GM23338 (cell line): ENCODE data around the gene SPATS2. TPM values are rescaled to one million over a fixed set of nuclear protein-coding genes. Genes with fewer than 3 reads are reported as not detected.

Experiments
- ATAC-seq: fragments of 200-7000 bp; cut with Tn5 transposase; 3 replicates; pipeline ENCODE4 v1.9.1; 2020
- DNase-seq: peaks from one replicate; pipeline ENCODE4 v3.0.0-alpha.2; 2015; ENCODE audit warnings: low spot score
- H2AFZ ChIP-seq: fragments of 200-600 bp; sonication (generic); 2 replicates; pipeline ENCODE4 v1.8.0; 2016; ENCODE audit warnings: antibody characterized with exemption, mild to moderate bottlenecking, moderate library complexity
- H3F3A ChIP-seq: fragments of 200-600 bp; sonication (generic); replicated peaks from 2 replicates; pipeline ENCODE4 v1.8.0; 2017; ENCODE audit warnings: antibody characterized with exemption, mixed run types, low read depth
- H3K27ac ChIP-seq: fragments of 200-600 bp; sonication (generic); 2 replicates; pipeline ENCODE4 v1.6.1; 2016; ENCODE audit warnings: low read depth
- H3K27me3 ChIP-seq: fragments of 200-600 bp; sonication (generic); 2 replicates; pipeline ENCODE4 v1.8.0; 2016; ENCODE audit warnings: mild to moderate bottlenecking, mixed run types, moderate library complexity; ENCODE audit not compliant: insufficient read depth
- H3K36me3 ChIP-seq: fragments of 200-600 bp; sonication (generic); 2 replicates; pipeline ENCODE4 v1.8.0; 2016; ENCODE audit warnings: mild to moderate bottlenecking; ENCODE audit not compliant: insufficient read depth
- H3K4me1 ChIP-seq: fragments of 200-600 bp; sonication (generic); 2 replicates; pipeline ENCODE4 v1.8.0; 2016; ENCODE audit warnings: mild to moderate bottlenecking, moderate library complexity; ENCODE audit not compliant: insufficient read depth
- H3K4me2 ChIP-seq: fragments of 200-600 bp; sonication (generic); 2 replicates; pipeline ENCODE4 v1.7.1; 2017; ENCODE audit warnings: mixed run types
- H3K4me3 ChIP-seq: fragments of 200-600 bp; sonication (generic); 2 replicates; pipeline ENCODE4 v1.6.1; 2016; ENCODE audit warnings: mixed run types
- H3K79me2 ChIP-seq: fragments of 200-600 bp; sonication (generic); replicated peaks from 2 replicates; pipeline ENCODE4 v1.8.0; 2017; ENCODE audit warnings: mild to moderate bottlenecking; ENCODE audit not compliant: insufficient read depth
- H3K9me2 ChIP-seq: fragments of 200-600 bp; sonication (generic); 2 replicates; pipeline ENCODE4 v1.8.0; 2017; ENCODE audit not compliant: insufficient read depth
- H4K20me1 ChIP-seq: fragments of 200-600 bp; sonication (generic); replicated peaks from 2 replicates; pipeline ENCODE4 v1.8.0; 2017; ENCODE audit warnings: mild to moderate bottlenecking; ENCODE audit not compliant: insufficient read depth
- H3K27ac Mint-ChIP-seq: 2 replicates; pipeline ENCODE4 v1.8.0; 2020; ENCODE audit warnings: inconsistent platforms, mild to moderate bottlenecking, moderate library complexity, mixed read lengths
- H3K27me3 Mint-ChIP-seq: 3 replicates; pipeline ENCODE4 v1.8.0; 2022; ENCODE audit warnings: low read depth, mild to moderate bottlenecking, moderate library complexity, mixed read lengths, inconsistent platforms; ENCODE audit not compliant: insufficient read depth, poor library complexity
- H3K36me3 Mint-ChIP-seq: 3 replicates; pipeline ENCODE4 v1.8.0; 2021; ENCODE audit warnings: low read depth, mild to moderate bottlenecking, inconsistent platforms, moderate library complexity, mixed read lengths
- H3K4me1 Mint-ChIP-seq: 3 replicates; pipeline ENCODE4 v1.8.0; 2020; ENCODE audit warnings: mild to moderate bottlenecking, inconsistent platforms, mixed read lengths
- H3K4me3 Mint-ChIP-seq: 3 replicates; pipeline ENCODE4 v1.8.0; 2021; ENCODE audit warnings: moderate library complexity, mild to moderate bottlenecking, inconsistent platforms, mixed read lengths
- H3K9me3 Mint-ChIP-seq: 3 replicates; pipeline ENCODE4 v1.8.0; 2020; ENCODE audit warnings: moderate library complexity, mild to moderate bottlenecking, inconsistent platforms, mixed read lengths
- CREB1 ChIP-seq: fragments of 250-450 bp; sonication (Bioruptor Pico); IDR thresholded peaks from 2 replicates; pipeline ENCODE4 v1.5.0; 2020; ENCODE audit warnings: low read depth, mild to moderate bottlenecking, moderate library complexity
- CTCF ChIP-seq, 2 experiments: fragments of 200-600 bp in 1 of 2; sonication (generic) in 1 of 2; conservative IDR thresholded peaks; 2 replicates each; pipeline versions ENCODE4 v1.5.1 to v1.6.1; 2016 to 2017; ENCODE audit warnings: antibody characterized with exemption in 2 of 2, low read depth in 2 of 2, mild to moderate bottlenecking in 2 of 2, moderate library complexity in 1 of 2
- ETS1 ChIP-seq: IDR thresholded peaks from 2 replicates; pipeline ENCODE4 v1.6.1; 2016; ENCODE audit warnings: antibody characterized with exemption
- EZH2 ChIP-seq: fragments of 200-600 bp; sonication (generic); IDR thresholded peaks from one replicate; pipeline ENCODE4 v1.8.0; 2017; ENCODE audit warnings: antibody characterized with exemption, mild to moderate bottlenecking, low read depth; ENCODE audit not compliant: unreplicated experiment
- JUNB ChIP-seq: IDR thresholded peaks from one replicate; pipeline ENCODE4 v1.6.1; 2016; ENCODE audit warnings: antibody characterized with exemption; ENCODE audit not compliant: unreplicated experiment
- NANOG ChIP-seq: IDR thresholded peaks from 2 replicates; pipeline ENCODE4 v1.6.1; 2016; ENCODE audit warnings: antibody characterized with exemption, borderline replicate concordance
- STAT1 ChIP-seq: IDR thresholded peaks from one replicate; pipeline ENCODE4 v1.6.1; 2016; ENCODE audit warnings: antibody characterized with exemption; ENCODE audit not compliant: unreplicated experiment
- ZNF114 ChIP-seq: fragments of 250-450 bp; sonication (Bioruptor Pico); IDR thresholded peaks from 2 replicates; pipeline ENCODE4 v1.5.0; 2020; ENCODE audit warnings: mild to moderate bottlenecking, moderate library complexity
- polyA plus RNA-seq: library from polyadenylated mRNA; unstranded; fragments of >200 nt; fragmentation: Nextera tagmentation; extraction: Ambion mirVana; gene quantifications from 2 replicates; pipeline ENCODE4 v1.2.1, GENCODE V29; 2016
- total RNA-seq: library from RNA; depleted of rRNA; stranded (reverse); fragments of >200 nt; shearing (Covaris generic); gene quantifications from 2 replicates; pipeline ENCODE4 v1.2.3, GENCODE V29; 2014

The SPATS2 gene
- total and polyA plus RNA-seq, 2 experiments from 2014 or later: 20.6 to 61.0 TPM

GRCh38 chr12:49542592-49543160 is 175.4 kb downstream of the SPATS2 start:
- H3K27me3 ChIP-seq: peaks cover 100% of the 10 kb centered on the region
- no peak overlapping the region for H3K27ac Mint-ChIP-seq
- H2AFZ ChIP-seq: no peak overlapping the region

GRCh38 chr12:49543221-49543913 is 176.1 kb downstream of the SPATS2 start:
- peak overlapping the region; percentile 51; the same call in 1 of the 2 replicates for H3K4me3 ChIP-seq
- H3K36me3 Mint-ChIP-seq: no peaks in the 10 kb centered on the region
- peaks cover 8% of the 10 kb centered on the region; the same call in 1 of the 2 replicates for H3K4me1 ChIP-seq
- H3K79me2 ChIP-seq: no peaks in the 10 kb centered on the region
- no peaks in the 10 kb centered on the region for H3K36me3 ChIP-seq
- peak overlapping the region; percentile 21 for H3K4me3 Mint-ChIP-seq
- peaks cover 93% of the 10 kb centered on the region for H3K27me3 Mint-ChIP-seq
- peaks cover 100% of the 10 kb centered on the region for H3K27me3 ChIP-seq
- H3K9me2 ChIP-seq: no peaks in the 10 kb centered on the region
- H3K4me2 ChIP-seq: peak overlapping the region; percentile 72; the same call in 1 of the 2 replicates
- no peak for DNase-seq
- H3K27ac ChIP-seq: no peak overlapping the region
- H3K4me1 Mint-ChIP-seq: peaks cover 31% of the 10 kb centered on the region
- no peak for ATAC-seq
- H3F3A ChIP-seq: no peaks in the 10 kb centered on the region
- H4K20me1 ChIP-seq: no peaks in the 10 kb centered on the region; the same call in 1 of the 2 replicates
- H3K27ac Mint-ChIP-seq: no peak overlapping the region
- no peak overlapping the region for H2AFZ ChIP-seq
- no peaks in the 10 kb centered on the region; the same call in 2 of the 3 replicates for H3K9me3 Mint-ChIP-seq
- TF ChIP-seq EZH2 (no peak), NANOG (no peak), ZNF114 (CRISPR knock-in tag) (no peak), STAT1 (no peak), CTCF (conservative IDR thresholded peaks at IDR 0.05; ENCODE audit: low read depth in 2 of 2) (no peak)

More at GRCh38 chr12:49542592-49543160, 175.4 kb downstream of the SPATS2 start:
- Histone ChIP-seq H3K4me2 (no peak overlapping the region), H4K20me1 (no peaks in the 10 kb centered on the region; the same call in 1 of the 2 replicates), H3F3A (no peaks in the 10 kb centered on the region), H3K4me3 (no peak overlapping the region), H3K79me2 (no peaks in the 10 kb centered on the region), H3K27ac (no peak overlapping the region), H3K4me1 (peaks cover 14% of the 10 kb centered on the region; the same call in 1 of the 2 replicates), H3K9me2 (no peaks in the 10 kb centered on the region), H3K36me3 (no peaks in the 10 kb centered on the region)
- TF ChIP-seq STAT1 (no peak), EZH2 (no peak), JUNB (no peak), CREB1 (no peak), ETS1 (no peak)
- peaks cover 32% of the 10 kb centered on the region for H3K4me1 Mint-ChIP-seq
- DNase-seq (no peak), ATAC-seq (no peak)
- H3K9me3 Mint-ChIP-seq: no peaks in the 10 kb centered on the region; the same call in 2 of the 3 replicates
- H3K4me3 Mint-ChIP-seq: no peak overlapping the region; the same call in 2 of the 3 replicates
- H3K27me3 Mint-ChIP-seq: peaks cover 92% of the 10 kb centered on the region
- no peaks in the 10 kb centered on the region for H3K36me3 Mint-ChIP-seq
